H1 (cell line): ENCODE results near the gene BEX3. TPM values are rescaled to one million over a fixed set of nuclear protein-coding genes. Genes with fewer than 3 reads are reported as not detected.

Source experiments
- CTCF ChIA-PET: fragments of 300-600 bp; sonication (Branson Sonifier 250); formaldehyde crosslinking; loops from one replicate; lab custom pipeline; 2021; ENCODE audit not compliant: partially characterized antibody; lab: Charles Lee
- POLR2A ChIA-PET: fragments of 300-600 bp; sonication (Branson Sonifier 250); formaldehyde crosslinking; loops from one replicate; lab custom pipeline; 2021; ENCODE audit warnings: inconsistent platforms; ENCODE audit not compliant: partially characterized antibody; lab: Charles Lee
- DNase-seq, 2 experiments: peaks; one replicate each; pipeline versions ENCODE4 v3.0.0 to v3.0.0-alpha.2; 2010 to 2022; ENCODE audit warnings: low spot score in 2 of 2, low read depth in 1 of 2, mixed read lengths in 1 of 2
- FAIRE-seq: peaks from 2 replicates; lab custom pipeline; 2011; peaks lifted over from hg19 to GRCh38; lab: Jason Lieb, UNC
- H2AFZ ChIP-seq: 2 replicates; pipeline ENCODE4 v1.8.1; 2012; ENCODE audit warnings: low read length, inconsistent platforms
- H2AK5ac ChIP-seq: 2 replicates; pipeline ENCODE4 v1.6.1; 2013; ENCODE audit warnings: low read depth, low read length
- H2BK120ac ChIP-seq: replicated peaks from 2 replicates; pipeline ENCODE3; 2013; ENCODE audit warnings: low read depth, low read length, inconsistent platforms
- H2BK12ac ChIP-seq: 2 replicates; pipeline ENCODE4 v1.6.1; 2013; ENCODE audit warnings: low read depth, low read length
- H2BK15ac ChIP-seq: 2 replicates; pipeline ENCODE4 v1.6.1; 2013; ENCODE audit warnings: low read length
- H2BK20ac ChIP-seq: 2 replicates; pipeline ENCODE4 v1.6.1; 2013; ENCODE audit warnings: low read length
- H2BK5ac ChIP-seq: 2 replicates; pipeline ENCODE4 v1.6.1; 2013; ENCODE audit warnings: low read depth, low read length
- H3K14ac ChIP-seq: 2 replicates; pipeline ENCODE4 v1.6.1; 2013; ENCODE audit warnings: inconsistent platforms; ENCODE audit not compliant: insufficient read length
- H3K18ac ChIP-seq: 2 replicates; pipeline ENCODE4 v1.6.1; 2013; ENCODE audit warnings: low read length; ENCODE audit errors: extremely low read depth
- H3K23ac ChIP-seq: 2 replicates; pipeline ENCODE4 v1.6.1; 2013; ENCODE audit warnings: inconsistent platforms; ENCODE audit not compliant: insufficient read length
- H3K23me2 ChIP-seq: 2 replicates; pipeline ENCODE4 v1.6.1; 2013; ENCODE audit warnings: low read depth, low read length
- H3K27ac ChIP-seq: 2 replicates; pipeline ENCODE4 v1.6.1; 2011; ENCODE audit warnings: low read depth, low read length, inconsistent platforms
- H3K27me3 ChIP-seq, 4 experiments: replicated peaks in 1 of 4; 1 replicate in 1 of 4; 2 replicates in 3 of 4; pipeline versions ENCODE4 v1.6.1 to v1.8.1; 2011 to 2013; ENCODE audit warnings: low read length in 3 of 4, mild to moderate bottlenecking in 3 of 4, inconsistent platforms in 2 of 4, mixed read lengths in 2 of 4, moderate library complexity in 1 of 4; ENCODE audit not compliant: control insufficient read depth in 3 of 4, insufficient read depth in 3 of 4; ENCODE audit errors: extremely low read depth in 1 of 4
- H3K36me3 ChIP-seq, 4 experiments: 2 replicates each; pipeline versions ENCODE4 v1.6.1 to v1.8.1; 2011 to 2013; ENCODE audit warnings: mild to moderate bottlenecking in 4 of 4, low read length in 3 of 4, moderate library complexity in 2 of 4, control low read depth in 1 of 4, inconsistent platforms in 1 of 4; ENCODE audit not compliant: insufficient read depth in 4 of 4, control insufficient read depth in 2 of 4
- H3K4ac ChIP-seq: replicated peaks from 2 replicates; pipeline ENCODE3; 2013; ENCODE audit warnings: low read length, low read depth, mixed read lengths, inconsistent platforms; ENCODE audit not compliant: insufficient read length
- H3K4me1 ChIP-seq, 4 experiments: replicated peaks in 1 of 4; 1 replicate in 1 of 4; 2 replicates in 3 of 4; pipeline versions ENCODE4 v1.6.1 to v1.8.1; 2011 to 2013; ENCODE audit warnings: low read length in 3 of 4, inconsistent platforms in 2 of 4, mixed read lengths in 1 of 4; ENCODE audit not compliant: insufficient read depth in 4 of 4, control insufficient read depth in 3 of 4
- H3K4me2 ChIP-seq, 2 experiments: 2 replicates each; pipeline versions ENCODE4 v1.6.1 to v1.8.1; 2011 to 2013; ENCODE audit warnings: low read depth in 2 of 2, low read length in 2 of 2, control low read depth in 1 of 2, inconsistent platforms in 1 of 2, mild to moderate bottlenecking in 1 of 2; ENCODE audit not compliant: insufficient read depth in 1 of 2
- H3K4me3 ChIP-seq, 4 experiments: fragments of 200-600, 300-600 bp in 1 of 4; sonication (generic), shearing (Covaris generic), sonication (Bioruptor Twin) in 1 of 4; 2 replicates each; pipeline versions ENCODE4 v1.5.1 to v1.8.1; 2011 to 2016; ENCODE audit warnings: low read length in 4 of 4, low read depth in 3 of 4, control low read depth in 2 of 4, inconsistent platforms in 2 of 4, mild to moderate bottlenecking in 2 of 4, mixed read lengths in 1 of 4, moderate library complexity in 1 of 4; ENCODE audit not compliant: insufficient read depth in 2 of 4; ENCODE audit errors: extremely low read depth in 1 of 4
- H3K56ac ChIP-seq: replicated peaks from 2 replicates; pipeline ENCODE3; 2013; ENCODE audit warnings: low read depth, mild to moderate bottlenecking, mixed read lengths, low read length, inconsistent platforms; ENCODE audit not compliant: insufficient read length
- H3K79me1 ChIP-seq: 2 replicates; pipeline ENCODE4 v1.6.1; 2013; ENCODE audit warnings: low read depth, low read length, control low read depth
- H3K79me2 ChIP-seq, 2 experiments: 2 replicates each; pipeline versions ENCODE4 v1.6.1 to v1.8.1; 2012 to 2013; ENCODE audit warnings: low read length in 2 of 2, mild to moderate bottlenecking in 2 of 2, inconsistent platforms in 1 of 2; ENCODE audit not compliant: insufficient read depth in 2 of 2, control insufficient read depth in 1 of 2
- H3K9ac ChIP-seq, 4 experiments: replicated peaks in 1 of 4; 1 replicate in 1 of 4; 2 replicates in 3 of 4; pipeline versions ENCODE4 v1.6.1 to v1.8.1; 2011 to 2013; ENCODE audit warnings: low read depth in 3 of 4, low read length in 3 of 4, control low read depth in 2 of 4, mild to moderate bottlenecking in 2 of 4, moderate library complexity in 2 of 4, inconsistent platforms in 1 of 4; ENCODE audit errors: extremely low read depth in 1 of 4
- H3K9me3 ChIP-seq, 2 experiments: 2 replicates each; pipeline versions ENCODE4 v1.6.1 to v1.8.1; 2012 to 2013; ENCODE audit warnings: mild to moderate bottlenecking in 2 of 2, moderate library complexity in 2 of 2, control low read depth in 1 of 2, inconsistent platforms in 1 of 2, low read depth in 1 of 2, low read length in 1 of 2, mixed read lengths in 1 of 2; ENCODE audit not compliant: insufficient read depth in 2 of 2
- H4K20me1 ChIP-seq, 2 experiments: replicated peaks in 1 of 2; 2 replicates each; pipeline versions ENCODE3 to v1.8.1; 2011 to 2013; ENCODE audit warnings: inconsistent platforms in 2 of 2, low read length in 2 of 2, mild to moderate bottlenecking in 1 of 2; ENCODE audit not compliant: insufficient read depth in 2 of 2, control insufficient read depth in 1 of 2
- H4K5ac ChIP-seq: 2 replicates; pipeline ENCODE4 v1.6.1; 2013; ENCODE audit warnings: low read length, low read depth, mixed read lengths, inconsistent platforms; ENCODE audit not compliant: insufficient read length
- H4K8ac ChIP-seq: 2 replicates; pipeline ENCODE4 v1.8.0; 2013; ENCODE audit warnings: mild to moderate bottlenecking, moderate library complexity, low read length, inconsistent platforms; ENCODE audit not compliant: insufficient read depth; ENCODE audit errors: extremely low read depth
- H4K91ac ChIP-seq: replicated peaks from 2 replicates; pipeline ENCODE3; 2013; ENCODE audit warnings: low read length, mixed read lengths, inconsistent platforms; ENCODE audit not compliant: insufficient read length
- BCL11A ChIP-seq, 2 experiments: IDR thresholded peaks; one replicate each; pipeline ENCODE4 v1.6.1; 2011; ENCODE audit warnings: low read depth in 2 of 2, low read length in 2 of 2, mild to moderate bottlenecking in 2 of 2
- CBX8 ChIP-seq: fragments of 300-800, 300-1000 bp; sonication (generic); IDR thresholded peaks from 2 replicates; pipeline ENCODE4 v1.7.1; 2016; ENCODE audit warnings: low read depth, low read length, borderline replicate concordance
- CTBP2 ChIP-seq: IDR thresholded peaks from 2 replicates; pipeline ENCODE4 v1.7.0; 2011; ENCODE audit warnings: borderline replicate concordance, mild to moderate bottlenecking, moderate library complexity, mixed read lengths, low read length; ENCODE audit not compliant: insufficient read depth, insufficient read length
- EP300 ChIP-seq, 2 experiments: IDR thresholded peaks; 1 replicate in 1 of 2; 2 replicates in 1 of 2; pipeline ENCODE4 v1.6.1; 2011 to 2012; ENCODE audit warnings: low read depth in 2 of 2, low read length in 2 of 2, mild to moderate bottlenecking in 2 of 2, borderline replicate concordance in 1 of 2, inconsistent platforms in 1 of 2, moderate library complexity in 1 of 2
- GTF2F1 ChIP-seq: IDR thresholded peaks from 2 replicates; pipeline ENCODE4 v1.6.1; 2012; ENCODE audit warnings: low read depth, low read length, improper control_type of control experiment, borderline replicate concordance
- KDM1A ChIP-seq: fragments of 200-600, 300-600 bp; sonication (generic); IDR thresholded peaks from 2 replicates; pipeline ENCODE4 v1.7.1; 2016; ENCODE audit warnings: mild to moderate bottlenecking, low read length, borderline replicate concordance
- KDM4A ChIP-seq: IDR thresholded peaks from one replicate; pipeline ENCODE4 v1.7.1; 2012; ENCODE audit warnings: low read depth, mild to moderate bottlenecking, moderate library complexity, low read length, inconsistent platforms; ENCODE audit not compliant: severe bottlenecking
- NANOG ChIP-seq: IDR thresholded peaks from 2 replicates; pipeline ENCODE4 v1.6.1; 2011; ENCODE audit warnings: low read length, low read depth, mild to moderate bottlenecking, inconsistent platforms; ENCODE audit not compliant: insufficient read depth, poor library complexity, severe bottlenecking
- NRF1 ChIP-seq: IDR thresholded peaks from 2 replicates; pipeline ENCODE4 v1.6.1; 2011; ENCODE audit warnings: mild to moderate bottlenecking, low read depth, low read length, improper control_type of control experiment
- RXRA ChIP-seq: IDR thresholded peaks from 2 replicates; pipeline ENCODE4 v1.6.1; 2011; ENCODE audit warnings: low read depth, mild to moderate bottlenecking, low read length, moderate library complexity; ENCODE audit not compliant: insufficient read depth
- SP1 ChIP-seq: IDR thresholded peaks from 2 replicates; pipeline ENCODE4 v1.6.1; 2011; ENCODE audit warnings: low read depth, low read length
- TBP ChIP-seq: IDR thresholded peaks from 2 replicates; pipeline ENCODE4 v1.6.1; 2011; ENCODE audit warnings: low read depth, low read length, improper control_type of control experiment
- TCF12 ChIP-seq: IDR thresholded peaks from 2 replicates; pipeline ENCODE4 v1.6.1; 2011; ENCODE audit warnings: low read depth, mild to moderate bottlenecking, low read length
- TEAD4 ChIP-seq: IDR thresholded peaks from 2 replicates; pipeline ENCODE4 v1.6.1; 2012; ENCODE audit warnings: low read depth, low read length, inconsistent platforms, mixed read lengths
- WGBS, 2 experiments: shearing (Covaris generic) in 1 of 2; methylation state at CpG; one replicate each; pipeline versions ENCODE4 v1.1.6 to v1.1.7; 2013 to 2015; ENCODE audit warnings: low lambda C conversion rate in 2 of 2, mixed read lengths in 2 of 2, inconsistent platforms in 1 of 2, low coverage in 1 of 2, missing lambda C conversion rate in 1 of 2; ENCODE audit not compliant: insufficient replicate concordance in 2 of 2, insufficient coverage in 1 of 2, insufficient read length in 1 of 2; ENCODE audit errors: extremely low coverage in 1 of 2, missing lambda C conversion rate in 1 of 2; 5-methylcytosine and 5-hydroxymethylcytosine counted together
- polyA plus RNA-seq, 7 experiments: library from polyadenylated mRNA; depleted of rRNA in 3 of 7; stranded (reverse) in 5 of 7; unstranded in 2 of 7; fragments of >200 nt in 5 of 7; fragments of 200-250 nt in 2 of 7; gene quantifications; 1 replicate in 5 of 7; 2 replicates in 1 of 7; 4 replicates in 1 of 7; pipeline versions ENCODE4 v1.2.1 to v1.2.3, GENCODE V29; 2011 to 2013; ENCODE audit warnings: missing spikeins in 2 of 7, mixed read lengths in 2 of 7
- total RNA-seq: library from RNA; stranded (reverse); fragmentation: NEBNext Ultra II Directional; extraction: Animal tissue kit (Norgen Biotek cat#: 25700); gene quantifications from 2 replicates; pipeline ENCODE4 v1.2.1, GENCODE V29; 2021

Gene BEX3
- total and polyA plus RNA-seq, 2 of the 8 experiments (the other 6 are each of a cell fraction or from before 2014, with no cell fraction given): 330 to 366 TPM

GRCh38 chrX:103386332-103386731 lies 10.0 kb downstream of the BEX3 start:
- no peak overlapping the region for H4K8ac ChIP-seq
- no peak overlapping the region for H2BK5ac ChIP-seq
- CTCF ChIA-PET: interaction anchor here (0.7 to 1.4 kb wide), 3 partner anchors 15 to 753 kb away, joined by 3 read pairs; no protein-coding TSS in a partner anchor
- H3K9me3 ChIP-seq: no peaks in the 10 kb centered on the region
- DNase-seq (no peak), FAIRE-seq (no peak)
- no peak overlapping the region for H3K9ac ChIP-seq
- H2AFZ ChIP-seq: no peak overlapping the region
- H3K4me2 ChIP-seq: no peak overlapping the region
- no peak overlapping the region for H2AK5ac ChIP-seq
- H3K23ac ChIP-seq: no peak overlapping the region
- no peak for TF ChIP-seq NANOG
- TF ChIP-seq KDM4A: no peak
- TF ChIP-seq NRF1: no peak
- no peak for TF ChIP-seq BCL11A (IDR thresholded peaks at IDR 0.05; ENCODE audit: low read depth in 2 of 2, low read length in 2 of 2)
- TF ChIP-seq TCF12: no peak
- no peak for TF ChIP-seq TEAD4
- TF ChIP-seq CTBP2: no peak
- no peak for TF ChIP-seq SP1
- no peak for TF ChIP-seq TBP
- TF ChIP-seq KDM1A: no peak
- TF ChIP-seq EP300 (IDR thresholded peaks at IDR 0.05; ENCODE audit: borderline replicate concordance in 1 of 2, low read depth in 2 of 2, low read length in 2 of 2): no peak
- no peak for TF ChIP-seq CBX8
- no peak for TF ChIP-seq GTF2F1
- no peak for TF ChIP-seq RXRA
- H3K4ac ChIP-seq: no peak overlapping the region
- H2BK12ac ChIP-seq: no peak overlapping the region
- no peak overlapping the region for H3K14ac ChIP-seq
- H2BK20ac ChIP-seq: no peak overlapping the region
- H3K27me3 ChIP-seq: no peaks in the 10 kb centered on the region
- H4K20me1 ChIP-seq: no peaks in the 10 kb centered on the region
- no peak overlapping the region for H3K56ac ChIP-seq
- WGBS, 2 experiments: 97% methylated on average over 2 of the region's 2 CpGs; no CpG with 5 or more reads in 1 of the 2 experiments
- H3K79me1 ChIP-seq: no peaks in the 10 kb centered on the region
- H3K4me1 ChIP-seq: no peaks in the 10 kb centered on the region
- no peak overlapping the region for H2BK120ac ChIP-seq
- H4K91ac ChIP-seq: no peak overlapping the region
- H3K23me2 ChIP-seq: no peaks in the 10 kb centered on the region
- H3K18ac ChIP-seq: no peak overlapping the region
- H4K5ac ChIP-seq: no peak overlapping the region
- no peak overlapping the region for H3K27ac ChIP-seq
- POLR2A ChIA-PET: interaction anchor here (1.6 to 2.8 kb wide), 2 partner anchors 9 to 17 kb away, joined by 5 to 13 read pairs; partner anchors contain the start of gene BEX3
- no peaks in the 10 kb centered on the region for H3K79me2 ChIP-seq
- no peak overlapping the region for H2BK15ac ChIP-seq
- no peak overlapping the region for H3K4me3 ChIP-seq
- H3K36me3 ChIP-seq: peaks cover 0 to 5% (median 0%) of the 10 kb centered on the region in 4 experiments; a peak in 1 of 8 replicates
